ENCODE results near the gene PIK3C2G. TPM values are rescaled to one million over a fixed set of nuclear protein-coding genes. Genes with fewer than 3 reads are reported as not detected.

The PIK3C2G gene
- total RNA-seq, 4 donors from 2014 or later, result 23.6 to 80.5 (median 37.1) TPM

GRCh38 chr12:18422871-18423270, 161.6 kb downstream of the PIK3C2G start:
- no peaks in the 10 kb centered on the region for H3K36me3 ChIP-seq
- H3K4me1 ChIP-seq, result no peaks in the 10 kb centered on the region
- no peak for DNase-seq (ENCODE audit: low spot score in 2 of 2)
- H3K9me3 ChIP-seq, result no peaks in the 10 kb centered on the region
- no peaks in the 10 kb centered on the region for H3K27me3 ChIP-seq
- no peak overlapping the region for H3K4me3 ChIP-seq
- H3K27ac ChIP-seq, result no peak overlapping the region
- TF ChIP-seq EP300 (IDR thresholded peaks at IDR 0.05), result no peak
- TF ChIP-seq CTCF (IDR thresholded peaks at IDR 0.05), result no peak
- no peak for TF ChIP-seq POLR2AphosphoS5 (IDR thresholded peaks at IDR 0.05)
- TF ChIP-seq POLR2A (IDR thresholded peaks at IDR 0.05), result no peak

GRCh38 chr12:18424857-18425256, 163.5 kb downstream of the PIK3C2G start:
- Histone ChIP-seq H3K36me3 (no peaks in the 10 kb centered on the region), H3K27ac (no peak overlapping the region), H3K4me3 (no peak overlapping the region), H3K9me3 (no peaks in the 10 kb centered on the region), H3K4me1 (no peaks in the 10 kb centered on the region), H3K27me3 (no peaks in the 10 kb centered on the region)
- DNase-seq (ENCODE audit: low spot score in 2 of 2), result no peak
- no peak for TF ChIP-seq EP300 (IDR thresholded peaks at IDR 0.05)
- no peak for TF ChIP-seq CTCF (IDR thresholded peaks at IDR 0.05)
- no peak for TF ChIP-seq POLR2AphosphoS5 (IDR thresholded peaks at IDR 0.05)
- TF ChIP-seq POLR2A (IDR thresholded peaks at IDR 0.05), result no peak
- 83% methylated on average over 2 of the region's 2 CpGs for WGBS

GRCh38 chr12:18427520-18427919, 166.2 kb downstream of the PIK3C2G start:
- TF ChIP-seq EP300 (IDR thresholded peaks at IDR 0.05) (no peak), POLR2A (IDR thresholded peaks at IDR 0.05) (no peak), POLR2AphosphoS5 (IDR thresholded peaks at IDR 0.05) (no peak), CTCF (IDR thresholded peaks at IDR 0.05) (no peak)
- Histone ChIP-seq H3K9me3 (no peaks in the 10 kb centered on the region), H3K27ac (no peak overlapping the region), H3K4me3 (no peak overlapping the region), H3K36me3 (no peaks in the 10 kb centered on the region), H3K27me3 (no peaks in the 10 kb centered on the region), H3K4me1 (peaks cover 3% of the 10 kb centered on the region)
- no peak for DNase-seq (ENCODE audit: low spot score in 2 of 2)
- WGBS, result 78% methylated on average over 3 of the region's 3 CpGs

GRCh38 chr12:18428416-18428815, 167.1 kb downstream of the PIK3C2G start:
- 81% methylated on average over 2 of the region's 2 CpGs for WGBS
- Histone ChIP-seq H3K27ac (no peak overlapping the region), H3K36me3 (no peaks in the 10 kb centered on the region), H3K9me3 (no peaks in the 10 kb centered on the region), H3K4me3 (no peak overlapping the region), H3K4me1 (peaks cover 3% of the 10 kb centered on the region), H3K27me3 (no peaks in the 10 kb centered on the region)
- DNase-seq (ENCODE audit: low spot score in 2 of 2), result no peak
- no peak for TF ChIP-seq POLR2AphosphoS5 (IDR thresholded peaks at IDR 0.05)
- TF ChIP-seq POLR2A (IDR thresholded peaks at IDR 0.05), result no peak
- no peak for TF ChIP-seq CTCF (IDR thresholded peaks at IDR 0.05)
- no peak for TF ChIP-seq EP300 (IDR thresholded peaks at IDR 0.05)

GRCh38 chr12:18429366-18429765, 168.0 kb downstream of the PIK3C2G start:
- H3K36me3 ChIP-seq, result no peaks in the 10 kb centered on the region
- 88% methylated on average over 1 of the region's 1 CpG for WGBS
- DNase-seq (ENCODE audit: low spot score in 2 of 2), result no peak
- H3K27ac ChIP-seq, result no peak overlapping the region
- no peaks in the 10 kb centered on the region for H3K9me3 ChIP-seq
- H3K27me3 ChIP-seq, result no peaks in the 10 kb centered on the region
- TF ChIP-seq POLR2AphosphoS5 (IDR thresholded peaks at IDR 0.05) (no peak), EP300 (IDR thresholded peaks at IDR 0.05) (no peak), CTCF (IDR thresholded peaks at IDR 0.05) (no peak), POLR2A (IDR thresholded peaks at IDR 0.05) (no peak)
- no peak overlapping the region for H3K4me3 ChIP-seq
- peaks cover 3% of the 10 kb centered on the region for H3K4me1 ChIP-seq
